Suprapubic skin (tissue), 4 donors: Measurements from ENCODE around the gene KRT6C.

ENCODE experiments used
- POLR2A ChIP-seq, 2 donors: fragments of 450-650 bp; IDR thresholded peaks; one replicate each; pipeline ENCODE4 v1.6.1; 2017; ENCODE audit warnings: antibody characterized with exemption in 2 of 2, mild to moderate bottlenecking in 2 of 2, moderate library complexity in 2 of 2
- POLR2AphosphoS5 ChIP-seq, 3 donors: sonication (generic); formaldehyde crosslinking; IDR thresholded peaks; one replicate each; pipeline ENCODE4 v1.6.1; 2017; ENCODE audit warnings: antibody characterized with exemption in 3 of 3
- TF ChIP-seq, protein P1 (sequence below), 2 donors: fragments of 200-600 bp in 1 of 2; fragments of 450-650 bp in 1 of 2; sonication (generic) in 1 of 2; IDR thresholded peaks; one replicate each; pipeline ENCODE4 v1.5.1; 2016 to 2019; ENCODE audit warnings: antibody characterized with exemption in 2 of 2, mild to moderate bottlenecking in 1 of 2, moderate library complexity in 1 of 2

DNA sequence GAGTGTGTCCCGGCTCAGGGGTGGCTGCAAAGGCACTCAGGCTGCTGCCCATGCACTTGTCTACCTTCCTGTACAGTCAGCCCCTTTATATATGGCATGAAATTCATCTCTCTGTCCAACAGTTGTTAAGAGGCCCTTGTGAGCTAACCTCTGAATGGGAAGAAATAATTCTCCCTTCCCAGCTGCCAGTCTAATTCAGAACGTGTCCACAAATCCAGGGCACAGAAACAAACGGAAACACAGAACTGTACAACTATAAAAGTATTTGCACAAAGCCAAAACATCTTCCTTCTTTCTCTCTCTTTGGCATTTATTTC, 45.7 kb upstream of the KRT6C start:
- TF ChIP-seq POLR2AphosphoS5 (IDR thresholded peaks at IDR 0.05) (no peak), POLR2A (IDR thresholded peaks at IDR 0.05) (no peak)
- TF ChIP-seq, protein P1, sequence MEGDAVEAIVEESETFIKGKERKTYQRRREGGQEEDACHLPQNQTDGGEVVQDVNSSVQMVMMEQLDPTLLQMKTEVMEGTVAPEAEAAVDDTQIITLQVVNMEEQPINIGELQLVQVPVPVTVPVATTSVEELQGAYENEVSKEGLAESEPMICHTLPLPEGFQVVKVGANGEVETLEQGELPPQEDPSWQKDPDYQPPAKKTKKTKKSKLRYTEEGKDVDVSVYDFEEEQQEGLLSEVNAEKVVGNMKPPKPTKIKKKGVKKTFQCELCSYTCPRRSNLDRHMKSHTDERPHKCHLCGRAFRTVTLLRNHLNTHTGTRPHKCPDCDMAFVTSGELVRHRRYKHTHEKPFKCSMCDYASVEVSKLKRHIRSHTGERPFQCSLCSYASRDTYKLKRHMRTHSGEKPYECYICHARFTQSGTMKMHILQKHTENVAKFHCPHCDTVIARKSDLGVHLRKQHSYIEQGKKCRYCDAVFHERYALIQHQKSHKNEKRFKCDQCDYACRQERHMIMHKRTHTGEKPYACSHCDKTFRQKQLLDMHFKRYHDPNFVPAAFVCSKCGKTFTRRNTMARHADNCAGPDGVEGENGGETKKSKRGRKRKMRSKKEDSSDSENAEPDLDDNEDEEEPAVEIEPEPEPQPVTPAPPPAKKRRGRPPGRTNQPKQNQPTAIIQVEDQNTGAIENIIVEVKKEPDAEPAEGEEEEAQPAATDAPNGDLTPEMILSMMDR (IDR thresholded peaks at IDR 0.05) = no peak
